ENCODE measurements around the gene ARHGEF26.

Gene ARHGEF26

DNA sequence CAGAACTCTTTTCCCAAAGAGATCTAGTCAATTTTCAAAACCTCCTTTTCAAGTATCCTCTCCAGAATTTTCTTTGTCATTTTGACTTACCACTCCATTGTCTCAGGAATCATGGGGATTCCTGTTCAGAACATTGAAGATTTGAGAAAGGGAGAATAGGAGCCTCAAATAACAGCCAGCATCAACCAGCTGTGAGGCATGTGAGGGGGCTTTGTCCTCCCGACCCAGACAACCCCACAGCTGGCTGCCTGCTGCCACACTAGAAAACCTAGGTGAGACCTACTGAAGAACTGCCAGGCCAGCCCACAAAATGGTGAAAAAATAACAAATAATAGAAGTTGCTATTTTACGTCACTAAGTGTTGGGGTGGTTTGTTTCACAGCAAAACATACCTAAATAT, 5.9 kb upstream of the ARHGEF26 start:
- Histone ChIP-seq H3K27ac (no peak overlapping the region), H3K4me3 (no peak overlapping the region)
- TF ChIP-seq, protein P1, sequence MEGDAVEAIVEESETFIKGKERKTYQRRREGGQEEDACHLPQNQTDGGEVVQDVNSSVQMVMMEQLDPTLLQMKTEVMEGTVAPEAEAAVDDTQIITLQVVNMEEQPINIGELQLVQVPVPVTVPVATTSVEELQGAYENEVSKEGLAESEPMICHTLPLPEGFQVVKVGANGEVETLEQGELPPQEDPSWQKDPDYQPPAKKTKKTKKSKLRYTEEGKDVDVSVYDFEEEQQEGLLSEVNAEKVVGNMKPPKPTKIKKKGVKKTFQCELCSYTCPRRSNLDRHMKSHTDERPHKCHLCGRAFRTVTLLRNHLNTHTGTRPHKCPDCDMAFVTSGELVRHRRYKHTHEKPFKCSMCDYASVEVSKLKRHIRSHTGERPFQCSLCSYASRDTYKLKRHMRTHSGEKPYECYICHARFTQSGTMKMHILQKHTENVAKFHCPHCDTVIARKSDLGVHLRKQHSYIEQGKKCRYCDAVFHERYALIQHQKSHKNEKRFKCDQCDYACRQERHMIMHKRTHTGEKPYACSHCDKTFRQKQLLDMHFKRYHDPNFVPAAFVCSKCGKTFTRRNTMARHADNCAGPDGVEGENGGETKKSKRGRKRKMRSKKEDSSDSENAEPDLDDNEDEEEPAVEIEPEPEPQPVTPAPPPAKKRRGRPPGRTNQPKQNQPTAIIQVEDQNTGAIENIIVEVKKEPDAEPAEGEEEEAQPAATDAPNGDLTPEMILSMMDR (IDR thresholded peaks at IDR 0.05), result no peak
- DNase-seq (ENCODE audit: low spot score), result no peak

DNA sequence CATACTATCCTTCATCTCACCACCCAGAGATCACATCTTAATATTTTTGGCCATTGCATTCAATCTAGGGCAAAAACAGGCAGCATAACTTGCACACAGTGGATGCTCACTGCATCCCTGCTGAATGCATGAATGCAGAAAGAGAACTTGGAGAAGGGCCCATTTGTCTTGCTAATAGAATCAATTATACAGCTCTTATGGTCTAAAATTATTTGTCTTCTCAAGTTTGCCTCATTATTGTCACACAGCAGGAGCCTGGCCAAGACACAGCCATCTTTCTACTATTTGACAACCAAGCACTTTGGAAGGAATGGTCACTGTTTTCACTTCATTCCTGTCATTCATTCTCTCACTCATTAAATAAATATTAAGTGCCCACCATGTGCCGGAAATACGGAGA, 1.2 kb upstream of the ARHGEF26 start:
- Histone ChIP-seq H3K4me3 (no peak overlapping the region), H3K27ac (no peak overlapping the region)
- TF ChIP-seq, protein P1 (IDR thresholded peaks at IDR 0.05), result no peak
- DNase-seq (ENCODE audit: low spot score), result no peak

DNA sequence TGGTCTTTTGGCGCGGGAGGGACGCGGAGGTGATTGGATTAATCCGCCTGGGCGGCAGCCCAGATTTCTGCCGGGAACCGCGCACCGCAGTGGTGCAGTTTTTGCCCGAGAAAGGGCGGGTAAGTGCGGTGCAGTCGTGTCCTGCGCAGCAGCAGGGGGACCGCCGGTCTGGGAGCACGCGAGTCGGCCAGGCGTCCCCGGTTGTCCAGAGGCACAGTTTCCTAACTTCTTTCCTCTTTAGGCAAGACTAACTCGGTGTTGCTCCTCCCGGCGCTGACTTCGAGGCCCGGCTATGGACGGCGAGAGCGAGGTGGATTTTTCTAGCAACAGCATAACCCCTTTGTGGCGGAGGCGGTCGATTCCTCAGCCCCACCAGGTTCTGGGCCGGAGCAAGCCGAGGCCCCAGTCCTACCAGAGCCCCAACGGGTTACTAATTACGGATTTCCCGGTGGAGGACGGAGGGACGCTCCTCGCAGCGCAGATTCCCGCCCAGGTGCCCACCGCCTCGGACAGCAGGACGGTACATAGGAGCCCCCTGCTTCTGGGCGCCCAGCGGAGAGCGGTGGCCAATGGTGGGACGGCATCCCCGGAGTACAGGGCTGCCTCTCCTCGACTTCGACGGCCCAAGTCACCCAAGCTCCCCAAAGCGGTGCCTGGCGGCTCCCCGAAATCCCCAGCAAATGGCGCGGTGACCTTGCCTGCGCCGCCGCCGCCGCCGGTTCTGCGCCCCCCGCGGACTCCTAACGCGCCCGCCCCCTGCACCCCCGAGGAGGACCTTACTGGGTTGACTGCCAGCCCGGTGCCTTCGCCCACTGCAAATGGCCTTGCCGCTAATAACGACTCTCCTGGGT, 736 bp downstream of the ARHGEF26 start:
- TF ChIP-seq, protein P1 (IDR thresholded peaks at IDR 0.05), result no peak
- H3K27ac ChIP-seq, result peak overlapping the region; percentile 58 to 81
- peak overlapping the region; percentile 78 for H3K4me3 ChIP-seq

DNA sequence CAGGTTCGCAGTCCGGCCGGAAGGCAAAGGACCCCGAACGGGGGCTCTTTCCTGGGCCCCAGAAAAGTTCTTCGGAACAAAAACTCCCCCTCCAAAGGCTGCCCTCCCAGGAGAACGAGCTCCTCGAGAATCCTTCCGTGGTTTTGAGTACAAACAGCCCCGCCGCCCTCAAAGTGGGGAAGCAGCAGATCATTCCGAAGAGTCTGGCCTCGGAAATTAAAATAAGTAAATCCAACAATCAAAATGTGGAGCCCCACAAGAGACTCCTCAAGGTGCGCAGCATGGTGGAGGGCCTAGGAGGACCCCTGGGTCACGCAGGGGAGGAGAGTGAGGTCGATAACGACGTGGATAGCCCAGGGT, 1.3 kb downstream of the ARHGEF26 start:
- DNase-seq (ENCODE audit: low spot score), result no peak
- TF ChIP-seq, protein P1 (IDR thresholded peaks at IDR 0.05), result no peak
- Histone ChIP-seq H3K27ac (peak overlapping the region; percentile 58 to 81), H3K4me3 (peak overlapping the region; percentile 78)

More for the DNA sequence above, 736 bp downstream of the ARHGEF26 start:
- DNase-seq (ENCODE audit: low spot score), result no peak

DNA sequence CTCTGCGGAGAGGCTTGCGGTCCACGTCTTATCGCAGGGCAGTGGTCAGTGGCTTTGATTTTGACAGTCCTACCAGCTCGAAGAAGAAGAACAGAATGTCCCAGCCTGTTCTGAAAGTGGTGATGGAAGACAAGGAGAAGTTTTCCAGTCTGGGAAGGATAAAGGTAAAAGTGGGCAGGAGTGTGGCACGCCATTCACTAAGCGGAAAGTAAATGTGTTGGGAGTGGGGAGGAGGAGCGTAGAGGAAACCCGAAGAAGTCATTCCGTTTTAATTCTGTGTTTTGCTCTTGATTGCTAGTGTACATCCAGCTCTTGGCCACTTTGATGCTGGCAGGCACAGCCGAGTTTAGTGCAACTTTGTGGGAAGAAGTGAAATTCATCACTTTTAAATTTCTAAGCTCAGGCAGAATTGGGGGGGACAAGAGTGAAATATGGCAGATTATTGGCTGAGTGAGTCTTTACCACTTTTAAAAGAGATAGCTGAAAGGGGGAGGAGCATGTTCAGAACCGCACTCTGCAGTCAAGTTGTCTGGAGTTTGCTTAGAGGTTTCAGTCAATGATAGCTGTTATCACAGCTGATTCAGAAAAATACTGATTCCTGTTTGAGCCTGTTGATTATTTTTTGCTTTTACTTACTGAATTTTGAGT, 1.8 kb downstream of the ARHGEF26 start:
- Histone ChIP-seq H3K4me3 (peak overlapping the region; percentile 78), H3K27ac (peak overlapping the region; percentile 58 to 81)
- DNase-seq (ENCODE audit: low spot score), result no peak
- TF ChIP-seq, protein P1 (IDR thresholded peaks at IDR 0.05), result no peak

DNA sequence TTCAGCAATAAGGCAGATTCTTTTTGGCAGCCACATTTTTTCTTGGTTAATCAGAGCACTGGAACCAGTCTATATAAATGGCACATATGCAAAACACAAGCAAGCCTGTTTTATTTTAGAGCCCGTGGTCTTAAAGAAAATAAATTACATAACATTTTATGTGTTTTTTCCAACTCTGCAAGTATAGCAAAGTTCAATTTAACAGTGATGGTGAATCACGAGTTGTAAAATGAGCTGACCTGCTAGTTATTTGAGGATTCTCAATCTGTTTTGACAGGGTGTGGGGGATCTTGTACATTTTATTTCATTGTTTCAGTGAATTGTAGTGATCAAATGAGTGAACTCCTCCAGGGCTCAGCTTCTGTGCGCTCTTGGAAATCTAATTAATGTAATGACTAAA, 2.7 kb downstream of the ARHGEF26 start:
- TF ChIP-seq, protein P1 (IDR thresholded peaks at IDR 0.05), result no peak
- Histone ChIP-seq H3K4me3 (peak overlapping the region; percentile 78), H3K27ac (peak overlapping the region; percentile 25 to 81)
- DNase-seq (ENCODE audit: low spot score), result no peak

Data from coronary artery (tissue), 2 donors.